ENCODE results near the gene DPM2.

Gene DPM2

DNA sequence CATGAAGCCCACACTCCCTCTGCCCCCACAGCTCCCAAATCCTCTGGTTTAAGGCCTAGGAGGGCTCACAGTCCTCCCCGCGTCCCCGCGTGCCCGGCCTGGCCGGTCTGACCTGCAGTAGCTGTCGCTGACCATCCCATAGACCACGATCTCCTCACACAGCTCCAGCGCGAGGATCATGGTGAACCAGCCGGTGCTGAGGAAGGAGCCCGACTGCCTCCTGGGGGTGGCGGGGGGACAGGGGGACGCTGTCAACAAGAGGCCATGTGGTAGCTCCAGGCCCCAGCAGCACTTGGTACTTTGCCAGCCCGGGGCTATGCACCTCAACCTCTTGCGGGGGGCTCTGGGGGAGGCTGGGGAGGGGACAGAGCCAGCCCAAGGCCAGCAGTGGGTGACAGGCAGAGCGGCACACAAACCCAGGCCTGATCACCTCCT lies 27.8 kb downstream of the DPM2 start:
- DNase-seq (ENCODE audit: low read depth): no peak
- no peak overlapping the region for H3K4me3 ChIP-seq (ENCODE audit: control insufficient read depth, low read depth, low read length)
- TF ChIP-seq, protein P1, sequence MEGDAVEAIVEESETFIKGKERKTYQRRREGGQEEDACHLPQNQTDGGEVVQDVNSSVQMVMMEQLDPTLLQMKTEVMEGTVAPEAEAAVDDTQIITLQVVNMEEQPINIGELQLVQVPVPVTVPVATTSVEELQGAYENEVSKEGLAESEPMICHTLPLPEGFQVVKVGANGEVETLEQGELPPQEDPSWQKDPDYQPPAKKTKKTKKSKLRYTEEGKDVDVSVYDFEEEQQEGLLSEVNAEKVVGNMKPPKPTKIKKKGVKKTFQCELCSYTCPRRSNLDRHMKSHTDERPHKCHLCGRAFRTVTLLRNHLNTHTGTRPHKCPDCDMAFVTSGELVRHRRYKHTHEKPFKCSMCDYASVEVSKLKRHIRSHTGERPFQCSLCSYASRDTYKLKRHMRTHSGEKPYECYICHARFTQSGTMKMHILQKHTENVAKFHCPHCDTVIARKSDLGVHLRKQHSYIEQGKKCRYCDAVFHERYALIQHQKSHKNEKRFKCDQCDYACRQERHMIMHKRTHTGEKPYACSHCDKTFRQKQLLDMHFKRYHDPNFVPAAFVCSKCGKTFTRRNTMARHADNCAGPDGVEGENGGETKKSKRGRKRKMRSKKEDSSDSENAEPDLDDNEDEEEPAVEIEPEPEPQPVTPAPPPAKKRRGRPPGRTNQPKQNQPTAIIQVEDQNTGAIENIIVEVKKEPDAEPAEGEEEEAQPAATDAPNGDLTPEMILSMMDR (IDR thresholded peaks at IDR 0.05; ENCODE audit: control insufficient read depth, insufficient read depth, low read depth, low read length, missing control alignments): no peak

DNA sequence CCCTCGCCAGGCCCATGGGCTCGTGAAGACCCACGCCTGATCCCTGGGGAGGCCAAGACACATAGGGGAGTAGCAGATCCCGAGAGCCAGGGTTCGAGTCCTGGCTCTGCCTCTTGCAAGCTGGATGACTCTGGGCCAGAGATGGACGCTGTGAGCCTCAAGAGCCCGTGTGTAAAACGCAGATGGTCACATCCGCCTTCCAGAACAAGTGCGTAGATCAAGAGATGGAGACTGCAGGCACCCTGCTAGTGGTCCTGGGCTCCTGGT lies 29.1 kb downstream of the DPM2 start:
- H3K4me3 ChIP-seq (ENCODE audit: control insufficient read depth, low read depth, low read length): no peak overlapping the region
- TF ChIP-seq, protein P1 (IDR thresholded peaks at IDR 0.05; ENCODE audit: control insufficient read depth, insufficient read depth, low read depth, low read length, missing control alignments): no peak
- no peak for DNase-seq (ENCODE audit: low read depth)

DNA sequence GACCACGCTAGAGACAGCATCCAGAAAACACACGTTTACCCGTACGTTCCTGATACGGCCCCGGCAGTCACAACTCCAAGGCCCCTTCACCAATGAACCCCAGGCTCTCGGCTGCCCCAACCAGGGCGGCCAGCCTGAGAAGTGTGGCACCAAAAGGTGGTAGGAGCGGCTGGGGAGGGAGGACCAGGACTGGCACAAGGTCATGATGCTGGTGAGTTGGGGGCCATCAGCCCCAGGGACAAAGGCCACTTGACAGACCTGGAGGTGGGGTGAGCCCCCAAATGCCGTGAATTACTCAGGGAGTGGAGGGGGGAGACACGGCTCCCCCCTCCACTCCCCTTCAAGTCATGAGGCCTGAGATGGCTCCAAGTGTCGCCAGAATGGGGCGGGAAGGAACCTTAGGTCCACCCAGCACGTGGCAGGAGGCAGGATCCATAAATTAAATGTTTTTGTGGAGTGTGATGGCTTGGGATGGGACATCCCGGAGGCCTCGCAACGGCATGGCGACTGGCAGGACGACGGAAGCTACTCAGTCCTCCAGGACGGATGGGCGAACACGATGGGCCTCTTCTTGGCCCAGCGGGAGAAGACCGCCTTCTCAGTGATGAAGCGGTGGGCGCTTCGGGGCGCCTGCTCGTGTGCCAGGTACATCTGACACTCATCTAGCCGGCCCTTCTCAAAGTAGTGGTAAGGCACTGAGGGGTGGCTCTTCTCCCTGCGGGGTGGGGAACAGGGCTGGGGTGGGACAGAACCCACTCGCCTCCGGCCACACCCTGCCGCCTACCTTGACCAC lies 29.6 kb downstream of the DPM2 start:
- H3K4me3 ChIP-seq (ENCODE audit: control insufficient read depth, low read depth, low read length): no peak overlapping the region
- TF ChIP-seq, protein P1 (IDR thresholded peaks at IDR 0.05; ENCODE audit: control insufficient read depth, insufficient read depth, low read depth, low read length, missing control alignments): no peak
- DNase-seq (ENCODE audit: low read depth): no peak

DNA sequence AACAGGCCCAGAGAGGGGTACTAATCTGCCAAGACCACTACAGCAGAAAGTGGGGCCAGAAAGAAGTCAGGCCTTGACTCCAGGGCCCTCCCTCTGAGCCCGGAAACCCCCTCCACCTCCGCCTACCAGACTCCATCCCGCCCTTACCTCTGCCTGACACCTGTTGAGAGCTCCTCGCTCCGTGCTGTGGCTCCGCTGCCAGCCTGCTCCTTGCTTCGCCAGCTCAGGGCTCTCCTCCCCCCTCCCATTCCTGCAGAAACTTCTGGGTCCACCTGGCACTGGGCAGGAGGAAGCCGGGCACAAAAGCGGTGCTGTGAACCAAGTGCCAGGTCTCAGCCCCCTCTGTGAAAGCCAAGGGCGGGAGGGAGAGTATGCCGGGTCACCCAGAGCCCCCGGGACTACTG lies 31.9 kb downstream of the DPM2 start:
- TF ChIP-seq, protein P1 (IDR thresholded peaks at IDR 0.05; ENCODE audit: control insufficient read depth, insufficient read depth, low read depth, low read length, missing control alignments): no peak
- H3K4me3 ChIP-seq (ENCODE audit: control insufficient read depth, low read depth, low read length): no peak overlapping the region
- DNase-seq (ENCODE audit: low read depth): no peak

DNA sequence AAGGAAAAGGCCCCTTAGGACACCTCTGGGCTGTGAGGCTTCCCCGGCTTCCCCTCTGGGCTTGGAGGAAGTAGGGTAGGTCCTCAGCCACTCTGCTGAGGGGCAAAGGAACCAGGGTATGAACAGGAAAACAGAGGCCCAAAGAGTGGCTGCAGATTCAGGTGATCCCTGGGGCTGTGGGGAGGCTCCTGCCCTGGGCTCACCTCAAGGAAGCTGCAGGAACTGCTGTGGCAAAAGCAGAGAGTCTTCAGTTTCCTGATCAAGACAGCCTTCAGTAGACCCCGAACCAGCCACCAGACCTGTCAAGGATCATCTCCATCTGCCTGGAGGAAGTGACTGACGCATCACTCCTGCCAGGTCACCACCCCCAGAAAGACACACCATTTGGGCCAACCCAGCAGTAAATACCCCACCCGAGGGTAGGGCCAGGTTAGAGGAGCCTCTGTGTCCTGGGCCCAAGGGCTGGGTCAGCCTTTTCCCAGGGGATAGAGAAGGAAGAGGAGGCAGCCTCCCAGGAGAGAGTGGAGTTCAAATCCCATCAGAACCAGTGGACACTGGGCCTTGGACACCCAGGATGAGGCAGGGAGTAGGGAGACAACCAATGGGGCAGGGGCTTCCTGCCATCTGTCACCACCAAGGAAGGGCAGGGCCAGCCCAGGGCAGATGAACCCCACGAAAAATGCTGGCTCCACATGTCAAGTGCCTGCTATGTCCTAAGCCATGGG lies 32.5 kb downstream of the DPM2 start:
- no peak for DNase-seq (ENCODE audit: low read depth)
- TF ChIP-seq, protein P1 (IDR thresholded peaks at IDR 0.05; ENCODE audit: control insufficient read depth, insufficient read depth, low read depth, low read length, missing control alignments): no peak
- no peak overlapping the region for H3K4me3 ChIP-seq (ENCODE audit: control insufficient read depth, low read depth, low read length)

DNA sequence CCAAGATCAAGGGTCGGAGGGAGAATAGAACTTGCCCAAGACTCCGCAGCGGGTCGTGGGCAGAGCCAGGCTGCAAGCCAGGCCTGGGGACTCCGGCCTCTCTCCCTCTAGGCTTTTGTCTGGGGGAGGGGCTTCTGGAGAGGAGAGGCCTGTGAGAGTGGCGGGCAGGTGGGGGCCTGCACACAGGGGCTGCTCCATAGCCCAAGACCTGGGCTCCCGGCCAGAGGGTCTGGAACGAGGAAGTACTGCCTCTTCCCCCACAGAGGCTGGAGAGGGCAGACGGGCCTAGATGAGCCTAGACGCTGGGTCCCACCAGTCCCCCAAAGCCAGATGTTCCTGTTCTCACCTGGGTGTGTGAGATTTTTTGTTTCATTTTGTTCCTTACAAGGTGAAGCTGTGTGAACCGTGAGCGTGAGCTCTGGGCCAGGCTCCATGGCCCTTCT lies 33.1 kb downstream of the DPM2 start:
- TF ChIP-seq, protein P1 (IDR thresholded peaks at IDR 0.05; ENCODE audit: control insufficient read depth, insufficient read depth, low read depth, low read length, missing control alignments): no peak
- no peak for DNase-seq (ENCODE audit: low read depth)
- no peak overlapping the region for H3K4me3 ChIP-seq (ENCODE audit: control insufficient read depth, low read depth, low read length)
